GM03348 (cell line): Measurements from ENCODE around the gene PTRH1.
"Not testable (repeated sequence)": the region's sequence is repeated elsewhere in the genome, so short reads cannot be mapped to it uniquely, and the experiment has no call there.

Experiments
- DNase-seq: peaks from one replicate; pipeline ENCODE4 v3.0.0; 2012; ENCODE audit warnings: low spot score

The PTRH1 gene

GRCh38 chr9:127715470-127716337 lies at the start of gene PTRH1, which contains the start of gene TTC16:
Gene PTRH1, minus strand, starts transcription at chr9:127715663. Its CDS starts 24 bp downstream, at chr9:127715639.
Gene TTC16, plus strand, starts transcription at chr9:127716079. Its CDS starts 67 bp downstream, at chr9:127716146.
- DNase-seq: peak; percentile 99

DNA sequence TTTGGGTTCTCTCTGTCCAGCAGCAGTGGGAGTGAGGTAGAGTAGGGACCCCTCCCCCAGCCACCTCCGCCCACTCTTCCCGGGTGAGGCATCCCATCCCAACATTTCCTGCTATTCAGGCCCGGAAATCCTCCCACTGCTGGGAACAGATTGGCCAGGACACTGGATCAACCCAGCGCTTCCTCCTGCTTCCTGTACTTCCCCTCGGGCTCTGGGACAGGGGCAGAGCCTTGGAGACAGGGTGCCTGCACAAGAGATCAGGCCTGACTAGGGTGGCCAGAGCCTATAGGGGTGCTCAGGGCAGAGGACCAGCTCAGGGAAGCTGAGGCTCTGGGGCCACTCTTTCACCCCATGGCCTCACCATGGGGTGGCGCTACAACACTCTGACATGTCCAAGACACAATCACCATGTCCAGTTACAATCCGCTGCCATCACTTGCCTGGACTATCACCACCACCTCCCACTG lies 48.5 kb upstream of the PTRH1 start:
- DNase-seq: no peak

DNA sequence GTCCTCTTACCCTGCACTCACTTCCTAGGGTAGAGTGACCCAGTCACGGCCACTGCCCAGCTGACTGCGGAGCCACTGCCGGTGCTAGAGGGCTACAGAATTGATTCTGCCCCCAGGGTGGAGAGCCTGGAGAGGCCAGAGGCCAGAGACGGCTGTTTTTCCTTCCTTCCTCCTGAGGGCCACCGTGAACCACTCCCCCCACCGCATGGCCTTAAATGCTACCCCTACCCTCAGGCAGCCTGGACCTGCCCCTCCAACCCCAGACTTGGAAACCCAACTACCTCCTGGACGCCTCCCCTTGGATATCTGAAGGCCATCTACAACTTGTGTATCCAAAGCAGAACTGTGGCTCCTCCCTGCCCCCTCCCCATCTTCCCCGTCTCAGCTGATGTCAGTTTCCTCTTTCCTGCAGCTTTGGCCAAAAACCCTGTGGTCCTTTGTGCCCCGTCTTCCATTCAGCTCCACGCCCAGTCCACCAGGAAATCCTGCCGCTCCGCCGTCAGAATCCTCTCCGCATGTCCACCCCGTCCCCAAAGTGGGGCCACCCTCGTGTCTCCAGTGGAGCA lies 46.7 kb upstream of the PTRH1 start:
- no peak for DNase-seq

- no peak for DNase-seq
These were observed 46.1 kb upstream of the PTRH1 start for GRCh38 chr9:127761491-127761956.

DNA sequence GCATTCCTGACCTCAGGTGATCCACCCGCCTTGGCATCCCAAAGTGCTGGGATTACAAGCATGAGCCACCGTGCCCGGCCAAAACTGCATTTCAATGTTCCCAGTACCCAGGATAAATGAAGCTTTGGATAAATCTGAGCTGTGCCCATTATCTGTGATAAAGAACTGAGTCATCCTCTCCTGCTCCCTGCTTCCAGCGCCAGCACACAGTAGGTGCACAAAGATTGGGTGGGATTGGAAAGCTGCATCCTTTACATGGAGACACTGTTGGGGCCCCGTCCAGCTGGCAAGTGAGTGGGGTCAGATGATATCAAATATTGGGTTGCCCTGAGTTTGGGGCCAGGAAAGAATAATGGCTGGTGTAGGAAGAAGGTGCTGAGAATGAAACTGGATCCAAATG lies 45.6 kb upstream of the PTRH1 start:
- DNase-seq: no peak

GRCh38 chr9:127758843-127759242 lies 43.4 kb upstream of the PTRH1 start:
- DNase-seq: no peak

DNA sequence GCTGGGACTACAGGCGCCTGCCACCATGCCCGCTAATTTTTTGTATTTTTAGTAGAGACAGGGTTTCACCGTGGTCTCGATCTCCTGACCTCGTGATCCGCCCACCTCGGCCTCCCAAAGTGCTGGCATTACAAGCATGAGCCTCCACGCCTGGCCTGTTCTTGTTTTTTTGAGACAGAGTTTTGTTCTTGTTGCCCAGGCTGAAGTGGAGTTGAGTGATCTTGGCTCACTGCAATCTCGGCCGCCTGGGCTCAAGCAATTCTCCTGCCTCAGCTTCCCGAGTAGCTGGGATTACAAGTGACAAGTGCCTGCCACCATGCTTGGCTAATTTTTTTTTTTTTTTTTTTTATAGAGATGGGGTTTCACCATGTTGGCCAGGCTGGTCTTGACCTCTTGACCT lies 41.3 kb upstream of the PTRH1 start:
- DNase-seq: not testable (repeated sequence)

DNA sequence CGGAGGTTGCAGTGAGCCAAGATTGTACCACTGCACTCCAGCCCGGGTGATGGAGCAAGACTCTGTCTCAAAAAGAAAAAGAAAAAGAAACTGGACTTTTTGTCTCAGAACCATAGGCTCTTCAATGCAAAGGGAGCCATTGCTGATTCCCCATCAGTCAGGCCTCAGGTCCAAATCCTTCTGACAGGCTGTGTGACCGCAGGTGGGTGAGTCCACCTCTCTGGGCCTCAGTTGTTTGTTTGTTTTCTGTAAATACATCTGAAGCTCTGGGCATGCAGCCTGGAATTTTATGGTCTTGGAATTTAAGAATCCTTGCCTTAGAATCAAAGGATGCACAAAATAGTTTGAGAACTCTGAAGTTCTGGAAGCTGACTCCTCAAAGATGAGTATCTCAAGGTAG lies 40.8 kb upstream of the PTRH1 start:
- no peak for DNase-seq

- no peak for DNase-seq
These were observed 39.9 kb upstream of the PTRH1 start for GRCh38 chr9:127755061-127756060.

GRCh38 chr9:127754099-127755060 lies 38.9 kb upstream of the PTRH1 start:
- DNase-seq: peak; percentile 76

DNA sequence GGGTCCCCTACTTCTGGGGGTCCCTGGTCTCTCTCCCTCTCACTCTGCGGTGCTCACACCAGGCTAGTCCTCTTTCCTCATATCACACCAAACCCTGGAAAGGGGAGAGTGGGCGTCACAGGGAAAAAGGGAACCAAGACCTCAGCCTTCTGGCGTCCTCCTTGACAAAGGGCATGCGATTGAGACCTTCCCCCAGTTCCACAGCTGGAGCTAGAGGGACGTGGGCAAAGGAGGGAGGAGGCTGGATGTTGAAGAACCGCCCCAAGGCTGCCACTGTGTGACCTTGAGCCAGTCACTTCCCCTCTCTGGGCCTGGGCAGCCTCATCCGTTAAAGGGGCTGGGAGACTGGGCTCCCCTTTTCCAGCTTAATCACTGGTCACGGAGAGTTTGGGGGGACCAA lies 38.2 kb upstream of the PTRH1 start:
- no peak for DNase-seq

DNA sequence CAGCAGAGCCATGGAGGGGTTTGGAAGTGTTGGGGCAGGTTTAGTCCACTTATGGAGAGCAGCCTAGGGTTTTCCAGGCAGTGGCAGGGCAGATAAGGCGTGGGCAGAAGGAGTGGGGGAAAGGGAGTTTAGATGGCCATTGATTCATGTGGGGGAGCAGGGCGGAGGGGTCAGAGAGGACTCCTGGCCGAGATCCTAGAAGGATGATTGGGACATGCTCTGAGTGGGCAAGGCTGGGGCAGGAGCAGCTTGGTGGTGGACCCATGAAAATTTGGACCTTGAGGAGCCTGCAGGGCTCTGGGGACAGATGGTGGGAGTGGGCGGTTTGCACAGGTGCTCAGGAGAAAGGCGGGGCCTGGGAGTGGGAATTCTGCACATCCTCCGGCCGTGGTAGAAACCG lies 37.7 kb upstream of the PTRH1 start:
- no peak for DNase-seq

GRCh38 chr9:127751269-127752054 lies 36.0 kb upstream of the PTRH1 start:
- DNase-seq: peak; percentile 70

DNA sequence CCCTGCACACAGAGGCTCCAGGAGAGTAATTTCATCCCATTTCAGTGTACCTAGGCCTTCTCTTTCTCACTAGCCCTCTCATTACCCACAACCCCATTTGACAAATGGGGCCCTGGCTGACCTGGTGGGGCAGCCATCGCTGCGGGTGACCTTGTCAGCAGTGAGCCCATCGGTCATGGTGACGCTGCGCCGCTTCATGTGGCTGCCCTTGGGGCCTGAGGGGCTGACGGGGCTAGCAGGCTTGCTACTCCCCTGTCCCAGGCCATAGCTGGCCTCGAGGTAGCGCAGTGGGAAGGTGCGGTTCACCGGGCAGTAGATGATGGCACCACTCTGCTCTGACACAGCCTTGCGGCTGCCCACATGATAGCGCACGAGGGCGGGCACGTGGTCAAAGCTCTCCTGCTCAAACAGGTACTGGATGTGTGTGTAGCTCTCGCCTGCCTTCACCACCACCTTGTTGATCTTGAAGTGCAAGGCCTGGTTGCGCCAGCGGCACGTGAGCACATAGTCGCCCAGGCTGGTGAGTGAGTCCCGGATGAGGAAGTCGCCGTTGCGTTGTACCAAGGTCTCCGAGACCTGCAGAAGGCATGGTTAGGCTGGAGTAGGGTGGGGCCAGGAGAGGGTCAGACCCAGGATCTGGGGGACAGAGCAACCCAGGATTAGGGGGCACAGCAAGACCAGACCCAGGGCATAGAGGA lies 33.8 kb upstream of the PTRH1 start:
- DNase-seq: no peak

- no peak for DNase-seq
These were observed 31.6 kb upstream of the PTRH1 start for GRCh38 chr9:127746959-127747569.

GRCh38 chr9:127744398-127745110 lies 29.1 kb upstream of the PTRH1 start:
- DNase-seq: no peak

DNA sequence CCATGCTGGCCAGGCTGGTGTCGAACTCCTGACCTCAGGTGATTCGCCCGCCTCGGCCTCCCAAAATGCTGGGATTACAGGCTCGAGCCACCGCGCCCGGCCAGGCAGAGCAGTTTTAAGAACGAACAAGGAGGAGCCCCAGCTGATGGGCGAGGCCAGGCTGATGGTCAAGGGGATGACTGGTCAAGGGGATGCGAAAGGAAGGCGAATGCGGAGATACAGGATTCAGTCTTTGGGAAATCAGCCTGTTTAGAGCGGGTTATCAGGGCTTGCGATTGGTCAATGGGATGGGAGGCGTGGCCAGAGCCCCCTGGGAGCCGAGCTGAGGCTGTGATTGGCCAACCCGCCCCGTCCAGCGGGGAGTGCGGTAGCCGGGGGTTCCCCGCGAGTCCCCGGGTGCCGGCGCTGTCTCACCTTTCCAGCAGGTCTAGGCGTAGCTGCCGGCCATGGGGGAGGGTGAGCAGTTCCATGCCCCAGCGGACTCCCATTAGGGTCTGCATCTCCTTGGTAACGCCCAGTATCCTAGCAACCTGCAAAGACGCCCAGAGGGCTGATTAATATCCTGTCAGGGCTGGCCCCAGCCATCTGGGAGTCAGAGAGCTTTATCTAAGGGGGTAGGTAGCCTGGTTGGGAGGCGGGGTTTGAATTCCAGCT lies 27.1 kb upstream of the PTRH1 start:
- DNase-seq: peak; percentile 88
